HG02571 (cell line): Measurements from ENCODE around the gene TPSAB1.
"Not testable (repeated sequence)": the region's sequence is repeated elsewhere in the genome, so short reads cannot be mapped to it uniquely, and the experiment has no call there.

Experiments
- ATAC-seq: cut with Tn5 transposase; IDR thresholded peaks from one replicate; pipeline ENCODE4 v1.9.1; 2021; ENCODE audit warnings: mild to moderate bottlenecking, moderate library complexity; ENCODE audit not compliant: unreplicated experiment

The TPSAB1 gene

DNA sequence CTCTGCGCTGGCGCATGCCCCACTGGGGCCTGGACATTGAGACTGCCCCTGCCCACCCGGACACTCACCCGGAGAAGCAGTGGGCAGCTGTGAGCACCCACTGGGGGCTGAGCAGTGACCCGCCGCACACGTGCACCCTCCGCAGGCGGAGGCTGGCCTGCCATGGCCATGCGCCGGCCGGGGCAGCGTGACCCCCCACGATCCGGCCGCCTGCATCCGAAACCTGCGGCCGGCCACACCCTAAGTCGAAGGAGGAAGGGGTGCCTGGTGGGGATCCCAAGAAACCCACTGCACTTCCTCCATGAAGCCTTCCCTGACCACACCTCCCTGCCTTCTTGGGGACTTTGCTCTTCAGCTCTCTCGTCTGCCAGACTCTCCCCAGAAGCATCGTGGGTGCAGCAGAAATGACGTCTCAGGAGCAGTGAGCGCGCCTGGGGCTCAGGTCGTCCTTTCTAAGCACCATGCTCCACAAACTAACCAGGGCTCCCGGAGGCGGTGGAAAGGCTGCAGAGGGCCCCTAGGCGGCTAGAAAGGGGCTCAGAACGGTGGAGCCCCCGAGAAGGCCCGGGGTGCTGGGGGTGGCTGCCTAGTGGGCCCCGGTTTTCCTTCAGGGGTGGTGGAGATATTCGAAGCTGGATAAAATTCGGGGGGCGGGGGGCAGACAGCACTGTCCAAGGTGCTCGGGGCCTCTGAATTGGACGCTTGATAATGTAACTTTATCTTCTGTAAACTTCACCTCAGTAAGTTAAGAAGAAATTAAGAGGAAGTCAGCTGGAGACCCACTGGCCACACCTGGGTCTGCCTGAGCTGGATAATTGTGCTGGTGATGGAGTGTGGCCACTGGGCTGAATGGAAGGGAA, 16.9 kb upstream of the TPSAB1 start:
- no peak for ATAC-seq

DNA sequence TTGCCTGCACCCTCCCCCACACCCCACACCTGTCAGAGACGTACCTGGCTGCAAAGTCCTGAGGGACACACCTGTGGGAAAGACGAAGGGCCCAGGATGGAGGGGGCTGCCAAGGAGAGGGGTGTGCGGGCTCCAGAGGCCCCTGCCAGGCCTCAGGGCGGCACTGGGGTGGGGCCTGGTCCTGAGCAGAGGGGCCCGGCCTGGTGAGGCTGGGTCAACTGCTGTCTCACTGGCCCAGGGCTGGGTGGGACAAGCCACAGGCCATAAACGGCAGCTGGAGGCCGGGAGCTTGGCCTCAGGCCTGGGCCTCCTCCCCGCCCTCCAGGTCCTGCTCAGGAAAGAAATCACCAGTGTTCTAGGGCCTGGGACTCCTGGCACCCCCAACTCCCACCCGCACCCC, 15.9 kb upstream of the TPSAB1 start:
- no peak for ATAC-seq

DNA sequence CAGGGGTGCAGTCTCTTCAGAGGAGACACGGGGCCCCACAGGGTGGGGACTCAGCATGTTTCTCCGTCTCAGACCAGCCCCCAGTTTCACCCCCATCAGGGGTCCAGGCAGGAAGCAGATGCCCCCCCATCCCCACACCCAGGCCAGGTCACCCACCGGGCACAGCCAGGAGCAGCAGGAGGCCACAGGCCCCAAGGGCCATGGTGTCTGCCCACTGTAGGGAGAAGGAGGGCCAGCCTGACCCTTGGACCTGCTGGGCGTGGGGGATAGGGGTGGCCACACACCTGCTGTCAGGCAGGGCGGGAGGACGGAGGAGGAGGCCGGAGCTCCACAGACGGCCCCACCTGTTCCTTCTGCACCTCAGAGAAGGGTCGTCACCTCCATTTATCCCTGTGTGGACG, 15.5 kb upstream of the TPSAB1 start, which contains the start of gene TPSG1:
Gene TPSG1, minus strand, starts transcription at position 218 of the 401 bp plus-strand sequence. Its CDS starts 16 bp downstream, at position 202.
- no peak for ATAC-seq

DNA sequence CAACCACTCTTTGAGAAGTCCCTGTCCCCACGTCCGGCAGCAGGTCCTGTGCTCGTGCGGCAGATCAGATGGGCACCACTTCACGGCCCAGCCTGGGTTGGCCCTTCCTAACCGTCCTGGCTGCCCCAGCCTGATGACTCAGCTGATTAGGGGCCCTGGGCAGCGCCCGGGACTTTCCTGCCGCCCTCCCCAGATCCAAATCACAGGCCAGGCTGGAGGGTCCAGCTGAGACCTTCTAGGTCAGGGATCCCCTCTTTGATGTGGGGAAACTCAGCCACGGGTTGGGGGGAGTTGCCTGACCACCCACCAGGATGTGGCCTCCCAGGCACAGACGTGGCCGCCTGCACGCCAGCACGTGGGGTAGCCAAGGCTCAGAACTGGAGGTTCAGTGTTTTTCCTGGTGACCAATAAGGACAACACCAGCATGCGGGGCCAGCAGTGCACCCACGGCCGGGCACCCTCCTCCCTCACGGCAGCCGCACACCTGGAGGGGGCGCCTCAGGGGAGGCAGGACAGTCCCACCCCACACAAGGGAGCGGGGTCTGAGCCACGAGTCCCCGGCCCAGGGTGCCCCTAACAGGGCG, 14.7 kb upstream of the TPSAB1 start:
- ATAC-seq, result not testable (repeated sequence)

DNA sequence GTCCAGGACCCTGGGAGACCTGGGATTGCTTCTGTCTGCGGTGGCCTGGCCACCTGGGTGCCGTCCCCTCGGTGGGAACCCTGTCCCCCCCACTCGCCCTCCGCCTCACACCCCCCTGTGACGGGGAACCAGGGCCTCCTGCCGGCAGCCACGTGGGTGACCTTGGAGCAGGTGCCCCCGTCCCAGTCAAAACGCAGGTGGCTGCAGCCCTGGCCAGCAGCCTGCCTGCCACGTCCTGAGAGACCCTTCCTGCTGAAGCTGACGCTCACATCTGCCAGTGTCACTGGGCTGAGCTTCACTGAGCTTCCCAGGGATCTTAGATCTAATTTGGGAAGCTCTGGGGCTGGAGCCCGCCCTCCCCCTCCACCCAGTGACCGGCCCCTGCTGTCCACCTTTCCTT, 13.8 kb upstream of the TPSAB1 start:
- not testable (repeated sequence) for ATAC-seq

DNA sequence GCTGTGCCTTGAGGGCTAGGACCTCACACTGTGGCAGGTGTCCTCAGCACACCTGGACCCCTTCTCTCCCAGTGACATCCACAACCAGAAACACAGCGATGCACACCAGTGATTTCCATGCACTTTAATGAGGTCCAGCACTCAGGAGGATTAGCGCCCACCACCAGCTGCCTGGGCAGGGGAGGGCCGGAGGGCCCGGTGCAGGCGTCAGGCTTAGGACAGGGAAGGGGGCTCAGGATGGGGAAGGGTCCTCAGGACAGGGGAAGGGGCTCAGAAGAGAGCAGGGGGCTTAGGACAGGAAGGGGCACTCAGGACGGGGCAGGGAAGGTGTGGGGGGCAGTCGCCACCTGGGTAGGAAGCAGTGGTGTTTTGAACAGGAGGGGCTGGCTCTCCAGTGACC, 12.3 kb upstream of the TPSAB1 start:
- not testable (repeated sequence) for ATAC-seq

DNA sequence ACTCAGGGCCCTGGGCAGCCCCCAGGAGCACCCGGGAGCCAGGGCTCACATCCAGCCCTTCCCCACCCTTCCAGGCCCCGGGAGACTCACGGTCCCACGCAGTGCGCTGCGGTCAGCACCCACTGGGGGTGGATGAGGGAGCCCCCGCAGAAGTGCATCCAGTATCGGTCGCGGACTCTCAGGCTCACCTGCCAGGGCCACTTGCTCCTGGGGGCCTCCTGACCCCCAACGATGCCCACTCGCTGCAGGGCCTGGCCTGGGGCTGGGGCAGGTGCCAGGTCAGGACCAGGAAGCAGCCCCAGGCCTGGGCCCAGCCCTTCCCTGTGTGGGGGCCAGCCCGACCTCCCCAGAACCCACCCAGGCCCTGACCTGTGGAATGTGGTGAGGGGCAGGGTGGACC, 11.0 kb upstream of the TPSAB1 start:
- not testable (repeated sequence) for ATAC-seq

DNA sequence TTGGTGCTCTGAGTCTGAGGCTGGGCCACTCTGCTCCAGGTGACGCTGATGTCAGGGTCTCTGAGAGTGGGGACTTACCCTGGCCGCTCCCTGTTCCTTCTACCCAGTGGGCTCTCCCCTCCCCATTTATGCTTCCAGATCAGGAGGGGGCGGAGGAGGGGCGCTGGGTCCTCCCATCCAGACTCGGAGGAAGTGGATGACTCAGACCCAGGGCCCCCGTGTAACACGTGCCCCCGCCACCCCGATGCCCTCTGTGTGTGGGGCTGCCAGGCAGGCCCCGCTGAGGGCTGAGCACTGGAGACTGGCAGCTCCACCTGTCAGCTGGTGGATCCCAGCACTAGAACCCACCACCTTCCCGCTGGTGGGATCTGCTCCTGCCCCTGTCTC, 10.4 kb upstream of the TPSAB1 start, which contains the start of gene TPSB2:
Gene TPSB2, minus strand, starts transcription at position 101 of the 387 bp plus-strand sequence. CDS start 233 bp downstream, outside the sequence.
- ATAC-seq, result not testable (repeated sequence)

DNA sequence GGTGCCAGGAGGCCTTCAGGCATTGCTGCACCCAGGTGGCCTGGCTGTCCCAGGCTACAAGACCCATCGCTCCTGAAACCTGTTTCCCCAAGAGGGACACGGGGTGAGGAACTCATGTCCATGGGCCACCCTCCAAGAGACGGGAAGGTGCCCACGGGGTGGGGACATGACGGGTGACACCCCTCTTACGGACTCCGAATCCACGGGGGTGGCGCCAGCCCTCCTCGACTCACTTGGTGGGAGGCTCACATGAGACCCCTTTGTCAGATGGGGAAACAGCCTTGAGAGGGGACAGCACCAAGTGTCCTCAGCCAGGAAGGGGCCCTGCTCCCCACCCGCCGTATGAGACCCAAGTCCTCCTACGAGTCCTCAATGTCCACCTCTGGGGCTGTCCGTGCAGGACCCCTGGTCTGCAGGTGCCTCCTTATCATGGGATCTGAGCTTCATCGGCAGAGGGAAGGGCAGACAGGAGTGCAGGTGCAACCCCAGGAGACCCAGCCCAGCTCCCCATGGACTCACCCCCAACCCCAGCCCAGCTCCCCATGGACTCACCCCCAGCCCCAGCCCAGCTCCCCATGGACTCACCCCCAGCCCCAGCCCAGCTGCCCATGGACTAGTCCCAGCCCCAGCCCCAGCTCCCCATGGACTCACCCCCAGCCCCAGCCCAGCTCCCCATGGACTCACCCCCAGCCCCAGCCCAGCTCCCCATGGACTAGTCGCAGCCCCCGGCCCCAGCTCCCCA, 9.9 kb upstream of the TPSAB1 start:
- ATAC-seq, result not testable (repeated sequence)

DNA sequence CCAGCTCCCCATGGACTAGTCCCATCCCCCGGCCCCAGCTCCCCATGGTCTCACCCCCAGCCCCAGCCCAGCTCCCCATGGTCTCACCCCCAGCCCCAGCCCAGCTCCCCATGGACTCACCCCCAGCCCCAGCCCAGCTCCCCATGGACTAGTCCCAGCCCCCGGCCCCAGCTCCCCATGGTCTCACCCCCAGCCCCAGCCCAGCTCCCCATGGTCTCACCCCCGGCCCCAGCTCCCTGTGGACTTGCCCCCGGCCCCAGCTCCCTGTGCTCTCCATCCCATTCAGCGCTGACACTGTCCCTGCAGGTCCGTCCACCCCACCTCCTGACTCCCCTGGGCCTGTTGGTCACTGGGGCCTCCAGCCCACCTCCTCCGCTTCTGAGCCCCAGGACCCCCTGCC, 9.2 kb upstream of the TPSAB1 start:
- ATAC-seq, result not testable (repeated sequence)

DNA sequence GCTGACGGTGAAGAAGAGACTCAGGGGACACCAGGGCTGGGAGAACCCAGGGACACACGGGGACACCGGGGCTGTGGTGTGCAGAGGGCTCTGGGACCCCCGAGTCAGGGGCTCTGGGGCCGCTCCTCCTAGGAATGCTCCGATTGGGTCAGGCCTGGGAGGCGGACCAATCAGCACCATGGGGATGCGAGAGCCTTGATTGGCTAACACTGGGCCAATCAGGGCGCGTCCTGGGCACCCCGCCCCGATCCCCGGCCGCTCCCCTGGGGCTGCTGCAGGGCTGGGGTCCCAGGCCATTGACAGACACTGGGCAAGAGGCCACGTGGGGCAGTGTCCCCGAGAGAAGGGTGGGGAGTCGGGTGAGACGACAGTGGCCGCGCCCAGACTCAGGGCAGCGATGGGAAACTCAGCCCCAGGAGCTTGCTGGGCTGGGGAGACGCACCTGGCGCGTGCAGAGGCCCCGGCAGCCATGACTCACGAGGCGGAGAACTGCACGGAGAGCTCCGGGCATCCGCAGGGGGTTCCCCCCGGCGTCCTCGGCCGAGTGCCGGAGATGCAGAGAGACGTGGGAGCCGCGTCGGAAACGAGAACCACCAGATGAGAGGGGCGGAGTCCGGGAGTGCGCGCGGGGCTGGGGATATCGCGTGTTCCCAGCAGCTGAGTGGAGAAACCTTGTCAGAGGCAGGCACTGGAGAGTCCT, 8.3 kb upstream of the TPSAB1 start:
- ATAC-seq, result not testable (repeated sequence)

DNA sequence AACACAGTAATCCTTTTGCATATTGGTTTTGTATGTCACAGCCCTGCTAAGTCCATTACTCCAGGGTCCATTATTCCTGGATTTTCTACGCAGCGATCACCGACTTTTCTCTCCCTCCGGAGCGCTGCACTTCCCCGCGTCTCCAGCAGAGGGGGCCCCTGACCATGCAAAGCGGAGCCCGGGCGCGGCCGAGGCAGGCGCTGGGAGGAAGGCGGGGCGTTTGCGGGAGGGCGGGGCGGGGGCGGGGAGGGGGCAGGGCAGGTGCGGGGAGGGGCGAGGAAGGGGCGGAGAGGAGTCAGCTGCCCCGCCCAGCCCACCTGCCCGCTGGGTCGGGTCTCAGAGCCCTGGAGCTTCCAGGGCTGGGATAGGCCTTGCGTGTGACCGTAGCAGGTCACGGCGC, 3.8 kb upstream of the TPSAB1 start:
- ATAC-seq, result not testable (repeated sequence)

DNA sequence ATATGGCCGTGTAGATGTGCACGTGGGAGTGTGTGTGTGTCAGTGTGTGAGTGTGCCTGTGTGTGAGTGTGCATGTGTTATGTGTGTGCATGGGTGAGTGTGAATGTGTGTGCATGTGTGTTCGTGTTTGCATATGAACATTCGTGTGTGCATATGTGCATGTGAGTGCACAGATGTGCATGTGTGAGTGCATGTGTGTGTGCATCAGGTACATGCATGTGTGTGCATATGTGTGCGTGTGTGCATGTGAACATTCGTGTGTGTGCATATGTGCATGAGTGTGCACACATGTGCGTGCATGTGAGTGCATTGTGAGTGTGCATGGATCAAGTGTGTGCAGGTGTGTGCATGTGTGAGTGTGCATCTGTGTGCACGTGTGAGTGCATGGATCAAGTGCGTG, 2.5 kb upstream of the TPSAB1 start:
- ATAC-seq, result no peak

DNA sequence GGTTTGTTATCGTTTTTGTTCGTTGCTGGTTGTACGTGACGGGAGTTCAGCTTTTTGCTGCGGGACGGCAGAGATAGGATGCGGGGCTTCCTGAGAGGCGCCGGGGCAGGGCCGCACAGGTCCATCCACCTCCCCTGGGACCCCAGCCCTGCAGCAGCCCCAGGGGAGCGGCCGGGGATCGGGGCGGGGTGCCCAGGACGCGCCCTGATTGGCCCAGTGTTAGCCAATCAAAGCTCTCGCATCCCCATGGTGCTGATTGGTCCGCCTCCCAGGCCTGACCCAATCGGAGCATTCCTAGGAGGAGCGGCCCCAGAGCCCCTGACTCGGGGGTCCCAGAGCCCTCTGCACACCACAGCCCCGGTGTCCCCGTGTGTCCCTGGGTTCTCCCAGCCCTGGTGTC, 1.6 kb upstream of the TPSAB1 start:
- not testable (repeated sequence) for ATAC-seq

DNA sequence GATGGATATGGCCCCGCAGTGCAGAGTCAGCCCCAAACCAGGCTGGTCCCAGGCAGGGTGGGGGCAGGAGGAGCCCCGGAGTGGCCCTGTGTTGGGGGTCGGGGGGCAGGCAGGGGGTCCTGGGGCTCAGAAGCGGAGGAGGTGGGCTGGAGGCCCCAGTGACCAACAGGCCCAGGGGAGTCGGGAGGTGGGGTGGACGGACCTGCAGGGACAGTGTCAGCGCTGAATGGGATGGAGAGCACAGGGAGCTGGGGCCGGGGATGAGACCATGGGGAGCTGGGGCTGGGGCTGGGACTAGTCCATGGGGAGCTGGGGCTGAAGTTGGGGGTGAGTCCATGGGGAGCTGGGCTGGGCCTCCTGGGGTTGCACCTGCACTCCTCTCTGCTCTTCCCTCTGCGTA, 930 bp upstream of the TPSAB1 start:
- ATAC-seq, result not testable (repeated sequence)

DNA sequence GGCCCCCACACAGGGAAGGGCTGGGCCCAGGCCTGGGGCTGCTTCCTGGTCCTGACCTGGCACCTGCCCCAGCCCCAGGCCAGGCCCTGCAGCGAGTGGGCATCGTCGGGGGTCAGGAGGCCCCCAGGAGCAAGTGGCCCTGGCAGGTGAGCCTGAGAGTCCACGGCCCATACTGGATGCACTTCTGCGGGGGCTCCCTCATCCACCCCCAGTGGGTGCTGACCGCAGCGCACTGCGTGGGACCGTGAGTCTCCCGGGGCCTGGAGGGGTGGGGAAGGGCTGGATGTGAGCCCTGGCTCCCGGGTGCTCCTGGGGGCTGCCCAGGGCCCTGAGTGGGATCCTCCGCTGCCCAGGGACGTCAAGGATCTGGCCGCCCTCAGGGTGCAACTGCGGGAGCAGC, 576 bp downstream of the TPSAB1 start:
- ATAC-seq, result not testable (repeated sequence)

DNA sequence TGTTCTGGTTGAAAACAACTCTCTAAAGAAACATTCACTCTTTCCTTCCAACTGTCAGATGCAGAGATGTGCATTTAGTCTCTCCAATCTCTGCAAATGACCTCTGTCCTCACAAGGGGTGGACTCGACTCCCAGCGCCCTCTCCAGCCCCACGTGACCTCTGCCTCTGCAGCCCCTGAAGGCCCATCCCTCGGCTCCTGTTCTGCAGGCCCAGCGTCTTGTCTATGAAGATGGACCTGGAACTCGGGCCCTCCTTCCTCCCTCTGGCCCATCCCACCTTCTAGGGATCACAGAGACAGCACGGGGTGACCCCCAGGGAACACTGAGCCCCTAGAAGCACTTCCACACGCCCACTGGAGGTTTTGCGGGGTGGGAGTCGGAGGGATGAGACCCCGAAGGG, 2.9 kb downstream of the TPSAB1 start:
- ATAC-seq, result not testable (repeated sequence)

DNA sequence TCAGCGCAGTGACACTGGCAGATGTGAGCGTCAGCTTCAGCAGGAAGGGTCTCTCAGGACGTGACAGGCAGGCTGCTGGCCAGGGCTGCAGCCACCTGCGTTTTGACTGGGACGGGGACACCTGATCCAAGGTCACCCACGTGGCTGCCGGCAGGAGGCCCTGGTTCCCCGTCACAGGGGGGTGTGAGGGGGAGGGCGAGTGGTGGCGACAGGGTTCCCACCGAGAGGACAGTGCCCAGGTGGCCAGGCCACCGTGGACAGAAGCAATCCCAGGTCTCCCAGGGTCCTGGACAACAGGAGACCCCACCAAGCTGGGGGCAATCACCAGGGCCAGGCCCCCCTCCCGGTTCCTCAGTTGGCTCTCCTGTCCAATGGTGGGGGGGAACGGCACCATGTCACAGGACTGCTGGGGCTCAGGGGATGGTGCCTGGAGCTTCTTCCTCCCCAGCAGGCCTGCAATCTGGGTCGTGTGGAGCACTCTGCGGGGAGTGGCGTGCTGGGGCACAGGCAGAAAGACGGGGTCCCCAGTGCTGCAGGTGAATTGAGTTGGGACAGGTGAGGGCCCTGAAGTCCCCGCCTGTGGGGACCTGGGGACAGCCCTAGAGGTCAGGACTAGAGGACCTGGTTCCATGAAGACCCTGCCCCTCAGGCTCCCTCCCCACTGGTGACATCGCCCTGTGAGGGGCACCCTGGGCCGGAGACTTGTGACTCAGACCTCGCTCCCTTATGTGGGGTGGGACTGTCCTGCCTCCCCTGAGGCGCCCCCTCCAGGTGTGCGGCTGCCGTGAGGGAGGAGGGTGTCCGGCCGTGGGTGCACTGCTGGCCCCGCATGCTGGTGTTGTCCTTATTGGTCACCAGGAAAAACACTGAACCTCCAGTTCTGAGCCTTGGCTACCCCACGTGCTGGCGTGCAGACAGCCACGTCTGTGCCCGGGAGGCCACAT, 3.7 kb downstream of the TPSAB1 start:
- not testable (repeated sequence) for ATAC-seq

DNA sequence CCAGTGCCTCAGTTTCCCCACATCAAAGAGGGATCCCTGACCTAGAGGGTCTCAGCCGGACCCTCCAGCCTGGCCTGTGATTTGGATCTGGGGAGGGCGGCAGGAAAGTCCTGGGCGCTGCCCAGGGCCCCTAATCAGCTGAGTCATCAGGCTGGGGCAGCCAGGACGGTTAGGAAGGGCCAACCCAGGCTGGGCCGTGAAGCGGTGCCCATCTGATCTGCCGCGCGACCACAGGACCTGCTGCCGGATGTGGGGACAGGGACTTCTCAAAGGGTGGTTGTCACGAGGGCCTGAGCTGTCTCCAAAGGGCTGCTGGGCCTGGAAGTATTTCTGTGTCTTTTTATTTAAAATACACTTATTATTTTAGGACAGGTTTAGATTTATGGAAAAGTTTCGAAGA, 4.4 kb downstream of the TPSAB1 start:
- ATAC-seq, result no peak
